Measurements from ENCODE around the gene BPIFA2. TPM values are rescaled to one million over a fixed set of nuclear protein-coding genes. Genes with fewer than 3 reads are reported as not detected.

The BPIFA2 gene
- total and polyA plus RNA-seq, 2 of the 4 experiments (the other 2 are of a cell fraction), result not detected

- Histone ChIP-seq H2BK5ac (ENCODE audit: low read depth, low read length, poor library complexity, severe bottlenecking) (no peak overlapping the region), H3K9me3 (ENCODE audit: control insufficient read depth, insufficient read depth, low read length) (no peaks in the 10 kb centered on the region), H4K20me1 (ENCODE audit: insufficient read depth, low read length) (no peaks in the 10 kb centered on the region), H2AK9ac (replicated peaks; ENCODE audit: low read depth, low read length, poor library complexity) (no peak overlapping the region), H3K9ac (ENCODE audit: low read depth, low read length) (no peak overlapping the region), H4K8ac (ENCODE audit: low read depth in 2 of 2, low read length in 2 of 2) (no peak overlapping the region), H3K4me1 (ENCODE audit: control insufficient read depth, insufficient read depth, low read length) (no peaks in the 10 kb centered on the region), H4K91ac (ENCODE audit: insufficient read depth, low read depth, low read length) (no peak overlapping the region), H3K9me1 (ENCODE audit: insufficient read depth, low read length) (no peaks in the 10 kb centered on the region), H2AK5ac (ENCODE audit: low read depth, low read length) (no peak overlapping the region), H4K5ac (ENCODE audit: low read depth, low read length) (no peak overlapping the region), H3K4me2 (ENCODE audit: low read depth, low read length) (no peak overlapping the region), H2BK20ac (ENCODE audit: low read depth, low read length) (no peak overlapping the region), H2AFZ (replicated peaks; ENCODE audit: low read length, poor library complexity) (no peak overlapping the region), H2BK15ac (ENCODE audit: low read depth, low read length) (no peak overlapping the region), H3K4ac (ENCODE audit: low read depth, low read length) (no peak overlapping the region), H3K14ac (replicated peaks; ENCODE audit: low read depth, low read length) (no peak overlapping the region), H3K56ac (ENCODE audit: extremely low read depth, insufficient read depth, low read length) (no peak overlapping the region), H3K36me3 (ENCODE audit: control insufficient read depth, insufficient read depth, low read length) (no peaks in the 10 kb centered on the region), H3K27ac (ENCODE audit: insufficient read depth, low read length) (no peak overlapping the region), H3K27me3 (ENCODE audit: control insufficient read depth, insufficient read depth, low read length) (no peaks in the 10 kb centered on the region), H3K4me3 (ENCODE audit: insufficient read depth, low read depth, low read length) (no peak overlapping the region), H3K79me1 (ENCODE audit: low read depth in 1 of 2, low read length in 2 of 2) (no peaks in the 10 kb centered on the region), H3K18ac (ENCODE audit: low read depth, low read length) (no peak overlapping the region), H2BK120ac (ENCODE audit: low read depth, low read length) (no peak overlapping the region), H3K23ac (ENCODE audit: low read depth, low read length) (no peak overlapping the region)
- no peak for TF ChIP-seq NFE2L2 (IDR thresholded peaks at IDR 0.05; ENCODE audit: low read depth, low read length)
- TF ChIP-seq, protein P1, sequence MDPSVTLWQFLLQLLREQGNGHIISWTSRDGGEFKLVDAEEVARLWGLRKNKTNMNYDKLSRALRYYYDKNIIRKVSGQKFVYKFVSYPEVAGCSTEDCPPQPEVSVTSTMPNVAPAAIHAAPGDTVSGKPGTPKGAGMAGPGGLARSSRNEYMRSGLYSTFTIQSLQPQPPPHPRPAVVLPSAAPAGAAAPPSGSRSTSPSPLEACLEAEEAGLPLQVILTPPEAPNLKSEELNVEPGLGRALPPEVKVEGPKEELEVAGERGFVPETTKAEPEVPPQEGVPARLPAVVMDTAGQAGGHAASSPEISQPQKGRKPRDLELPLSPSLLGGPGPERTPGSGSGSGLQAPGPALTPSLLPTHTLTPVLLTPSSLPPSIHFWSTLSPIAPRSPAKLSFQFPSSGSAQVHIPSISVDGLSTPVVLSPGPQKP (IDR thresholded peaks at IDR 0.05; ENCODE audit: borderline replicate concordance, low read depth, low read length), result no peak
- no peak for TF ChIP-seq SMC3 (IDR thresholded peaks at IDR 0.05; ENCODE audit: low read depth, low read length)
- no peak for TF ChIP-seq POLR2A (IDR thresholded peaks at IDR 0.05; ENCODE audit: low read depth, low read length)
- TF ChIP-seq CEBPB (IDR thresholded peaks at IDR 0.05; ENCODE audit: low read depth, low read length), result no peak
- TF ChIP-seq RCOR1 (IDR thresholded peaks at IDR 0.05; ENCODE audit: insufficient replicate concordance, low read length), result no peak
- TF ChIP-seq CTCF (conservative IDR thresholded peaks at IDR 0.05; ENCODE audit: low read depth, low read length), result 0 out of 2 replicates have a peak, but pooled peaks have one; percentile 23
- no peak for TF ChIP-seq BHLHE40 (IDR thresholded peaks at IDR 0.05; ENCODE audit: low read depth, low read length)
- TF ChIP-seq CHD1 (IDR thresholded peaks at IDR 0.05; ENCODE audit: low read depth, low read length), result no peak
- no peak for TF ChIP-seq MXI1 (IDR thresholded peaks at IDR 0.05; ENCODE audit: borderline replicate concordance, low read depth, low read length)
- no peak for TF ChIP-seq FOS (IDR thresholded peaks at IDR 0.05; ENCODE audit: low read depth, low read length)
- TF ChIP-seq RAD21 (IDR thresholded peaks at IDR 0.05; ENCODE audit: low read length), result peak; percentile 18; the same call in 1 of the 2 replicates
- TF ChIP-seq RFX5 (IDR thresholded peaks at IDR 0.05; ENCODE audit: low read depth, low read length), result no peak
- TF ChIP-seq MAFK (IDR thresholded peaks at IDR 0.05; ENCODE audit: low read depth, low read length), result no peak
- POLR2A ChIA-PET (ENCODE audit: unreplicated experiment), result no interaction called here
- BruUV-seq (replicated peaks), result no TSS peak
- ATAC-seq (ENCODE audit: low read depth), result peak; percentile 46; the same call in 1 of the 2 replicates
- dilution Hi-C loops (cut with HindIII; ENCODE audit: low sequenced_read_pairs, unreplicated experiment) (no loop called here), in situ Hi-C loops (cut with MboI; ENCODE audit: low sequenced_read_pairs) (no loop called here), intact Hi-C loops (cut with micrococcal nuclease) (no loop called here)
- WGBS, 2 experiments (ENCODE audit: extremely low coverage in 2 of 2, insufficient read length in 1 of 2), result no CpG with 5 or more reads among the region's 5 CpGs
- CTCF ChIA-PET, result no interaction called here
- peak; percentile 33 for DNase-seq
Measured at GRCh38 chr20:33211817-33212424, 44.0 kb downstream of the BPIFA2 start.

Data from IMR-90 (cell line).